Neutrophil (primary cell): Measurements from ENCODE around the gene ALKAL2.

ENCODE experiments used
- H3K27ac ChIP-seq: fragments of 200-600 bp; sonication (generic); 2 replicates; pipeline ENCODE4 v1.5.1; 2016; ENCODE audit warnings: mild to moderate bottlenecking, moderate library complexity
- H3K27me3 ChIP-seq: fragments of 200-600 bp; sonication (generic); 2 replicates; pipeline ENCODE4 v1.6.0; 2016; ENCODE audit warnings: mild to moderate bottlenecking
- H3K36me3 ChIP-seq: fragments of 200-600 bp; sonication (generic); 2 replicates; pipeline ENCODE4 v1.5.1; 2017
- H3K4me1 ChIP-seq, 2 experiments: fragments of 200-600 bp in 1 of 2; sonication (generic) in 1 of 2; 1 replicate in 1 of 2; 2 replicates in 1 of 2; pipeline versions ENCODE4 v1.5.1 to v1.6.1; 2013 to 2016; ENCODE audit warnings: low read depth in 1 of 2, low read length in 1 of 2, mild to moderate bottlenecking in 1 of 2, moderate library complexity in 1 of 2; ENCODE audit not compliant: control insufficient read depth in 1 of 2, insufficient read depth in 1 of 2
- H3K4me3 ChIP-seq, 2 experiments: fragments of 200-600 bp in 1 of 2; sonication (generic) in 1 of 2; 1 replicate in 1 of 2; 2 replicates in 1 of 2; pipeline ENCODE4 v1.5.1; 2013 to 2016; ENCODE audit warnings: low read depth in 1 of 2, low read length in 1 of 2, mild to moderate bottlenecking in 1 of 2, moderate library complexity in 1 of 2
- H3K9me3 ChIP-seq: fragments of 200-600 bp; sonication (generic); 2 replicates; pipeline ENCODE4 v1.5.1; 2016
- TF ChIP-seq, protein P1 (sequence below): fragments of 200-600 bp; sonication (generic); IDR thresholded peaks from 2 replicates; pipeline ENCODE4 v1.5.1; 2016; ENCODE audit warnings: antibody characterized with exemption

The ALKAL2 gene

DNA sequence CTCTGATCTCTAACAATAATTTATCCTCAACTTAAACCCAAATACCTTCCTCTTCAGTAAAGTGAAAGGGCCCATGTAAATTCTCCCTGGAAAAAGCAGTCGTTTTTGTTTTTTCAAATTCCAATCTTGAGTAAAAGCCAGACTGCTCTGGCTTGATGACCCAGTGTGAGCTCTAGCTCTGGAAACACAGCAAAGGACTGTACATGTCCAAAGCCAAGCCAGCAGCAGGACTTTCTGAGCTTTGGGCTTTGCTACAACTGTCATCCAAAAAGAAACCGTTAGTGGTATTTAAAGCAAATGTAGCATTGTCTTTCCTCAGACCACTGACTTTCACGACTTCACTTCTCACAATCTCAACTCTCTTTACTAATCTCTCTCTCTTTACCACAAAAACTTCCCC is 49.5 kb downstream of the ALKAL2 start:
- Histone ChIP-seq H3K9me3 (no peaks in the 10 kb centered on the region), H3K4me3 (no peak overlapping the region), H3K4me1 (no peaks in the 10 kb centered on the region), H3K27ac (no peak overlapping the region), H3K36me3 (no peaks in the 10 kb centered on the region), H3K27me3 (no peaks in the 10 kb centered on the region)
- TF ChIP-seq, protein P1, sequence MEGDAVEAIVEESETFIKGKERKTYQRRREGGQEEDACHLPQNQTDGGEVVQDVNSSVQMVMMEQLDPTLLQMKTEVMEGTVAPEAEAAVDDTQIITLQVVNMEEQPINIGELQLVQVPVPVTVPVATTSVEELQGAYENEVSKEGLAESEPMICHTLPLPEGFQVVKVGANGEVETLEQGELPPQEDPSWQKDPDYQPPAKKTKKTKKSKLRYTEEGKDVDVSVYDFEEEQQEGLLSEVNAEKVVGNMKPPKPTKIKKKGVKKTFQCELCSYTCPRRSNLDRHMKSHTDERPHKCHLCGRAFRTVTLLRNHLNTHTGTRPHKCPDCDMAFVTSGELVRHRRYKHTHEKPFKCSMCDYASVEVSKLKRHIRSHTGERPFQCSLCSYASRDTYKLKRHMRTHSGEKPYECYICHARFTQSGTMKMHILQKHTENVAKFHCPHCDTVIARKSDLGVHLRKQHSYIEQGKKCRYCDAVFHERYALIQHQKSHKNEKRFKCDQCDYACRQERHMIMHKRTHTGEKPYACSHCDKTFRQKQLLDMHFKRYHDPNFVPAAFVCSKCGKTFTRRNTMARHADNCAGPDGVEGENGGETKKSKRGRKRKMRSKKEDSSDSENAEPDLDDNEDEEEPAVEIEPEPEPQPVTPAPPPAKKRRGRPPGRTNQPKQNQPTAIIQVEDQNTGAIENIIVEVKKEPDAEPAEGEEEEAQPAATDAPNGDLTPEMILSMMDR = no peak

DNA sequence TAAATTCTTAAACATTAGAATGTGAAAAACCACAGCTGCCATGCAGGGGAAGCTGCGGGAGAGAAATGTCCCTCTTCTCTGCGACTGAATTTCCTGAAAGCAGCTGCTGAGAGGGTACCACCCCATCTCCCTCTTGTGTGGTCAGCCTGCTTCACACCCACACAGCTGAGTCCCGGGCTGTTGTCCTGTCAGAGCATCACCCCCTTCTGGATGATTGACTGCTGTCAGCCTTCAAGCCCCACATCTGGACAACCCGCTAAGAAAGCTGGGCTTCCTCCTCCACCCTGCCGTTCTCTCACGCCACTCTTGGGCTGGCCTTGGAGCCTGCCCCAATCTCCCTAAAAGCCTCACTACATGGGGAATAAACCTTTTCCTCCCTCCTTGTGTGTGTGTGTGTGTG is 50.0 kb downstream of the ALKAL2 start:
- no peaks in the 10 kb centered on the region for H3K4me1 ChIP-seq
- H3K27ac ChIP-seq = no peak overlapping the region
- no peak overlapping the region for H3K4me3 ChIP-seq
- H3K27me3 ChIP-seq = no peaks in the 10 kb centered on the region
- H3K9me3 ChIP-seq = no peaks in the 10 kb centered on the region
- TF ChIP-seq, protein P1 = no peak
- no peaks in the 10 kb centered on the region for H3K36me3 ChIP-seq

DNA sequence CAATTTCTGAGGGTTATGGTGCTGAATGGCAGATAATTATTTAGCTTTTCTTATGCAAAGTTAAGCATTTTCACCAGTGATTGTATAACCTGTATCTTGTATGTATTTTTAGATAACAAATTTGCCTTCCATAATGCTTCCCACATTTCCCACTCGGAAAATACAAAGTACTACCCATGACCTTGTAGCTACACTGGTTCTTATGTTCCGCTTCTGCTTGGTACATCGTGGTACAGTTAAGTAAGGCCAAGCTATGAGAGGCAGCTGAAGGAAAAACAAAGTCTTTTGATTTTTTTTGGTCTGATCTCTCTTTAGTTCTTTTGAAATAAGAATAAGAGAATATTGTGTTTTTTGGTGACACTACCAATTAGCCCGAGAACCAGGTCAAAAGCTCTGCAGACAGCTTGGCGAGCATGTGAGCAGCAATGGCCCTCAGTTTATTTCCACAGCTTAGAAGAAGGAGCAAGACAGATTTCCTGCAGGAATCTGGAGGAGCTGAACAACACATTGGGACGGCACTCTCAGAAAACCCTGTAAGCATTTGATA is 50.8 kb downstream of the ALKAL2 start:
- no peaks in the 10 kb centered on the region for H3K4me1 ChIP-seq
- H3K36me3 ChIP-seq = no peaks in the 10 kb centered on the region
- no peaks in the 10 kb centered on the region for H3K9me3 ChIP-seq
- H3K4me3 ChIP-seq = no peak overlapping the region
- H3K27ac ChIP-seq = no peak overlapping the region
- H3K27me3 ChIP-seq = no peaks in the 10 kb centered on the region
- TF ChIP-seq, protein P1 = no peak

DNA sequence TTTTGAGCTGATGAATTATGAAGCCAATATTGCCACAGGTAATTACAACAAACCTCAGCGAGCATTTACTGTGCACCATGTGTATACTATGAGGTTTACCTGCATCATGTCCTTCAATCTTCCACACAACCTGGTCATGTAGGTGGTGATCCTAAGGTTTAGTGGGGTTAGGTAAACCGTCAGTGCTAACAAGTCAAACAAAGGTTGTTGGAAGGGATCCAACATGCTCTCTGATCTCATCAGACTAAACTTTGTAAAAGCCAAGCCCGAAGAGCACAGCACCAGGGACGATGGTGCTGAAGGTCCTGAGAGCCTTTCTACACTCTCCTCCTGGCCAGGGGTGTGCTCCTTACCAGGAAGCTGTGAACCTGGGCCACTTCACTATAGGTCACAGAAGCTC is 53.5 kb downstream of the ALKAL2 start:
- TF ChIP-seq, protein P1 = no peak
- no peaks in the 10 kb centered on the region for H3K9me3 ChIP-seq
- no peak overlapping the region for H3K27ac ChIP-seq
- H3K4me3 ChIP-seq = no peak overlapping the region
- no peaks in the 10 kb centered on the region for H3K4me1 ChIP-seq
- H3K36me3 ChIP-seq = peaks cover 11% of the 10 kb centered on the region
- H3K27me3 ChIP-seq = no peaks in the 10 kb centered on the region

DNA sequence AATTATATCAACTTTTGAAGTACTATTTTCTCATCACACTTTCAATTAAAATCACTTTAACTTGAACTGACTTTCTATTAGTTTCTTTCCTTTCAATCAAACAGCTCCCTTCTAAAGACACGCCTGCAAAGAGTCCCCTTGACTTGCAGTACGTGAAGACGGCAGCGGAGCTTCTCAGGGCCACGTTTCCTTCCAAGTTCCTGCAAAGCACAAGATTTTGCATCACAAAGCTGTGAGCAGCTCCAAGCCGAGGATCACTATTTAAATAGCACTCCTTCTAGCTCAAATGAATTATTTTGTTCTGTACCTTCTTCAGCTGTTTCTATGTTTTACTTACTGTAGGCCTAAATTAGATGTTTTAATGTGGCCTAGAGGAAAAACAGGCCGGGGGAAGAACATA is 54.9 kb downstream of the ALKAL2 start:
- TF ChIP-seq, protein P1 = no peak
- H3K27ac ChIP-seq = no peak overlapping the region
- H3K4me3 ChIP-seq = no peak overlapping the region
- H3K9me3 ChIP-seq = no peaks in the 10 kb centered on the region
- H3K27me3 ChIP-seq = no peaks in the 10 kb centered on the region
- H3K36me3 ChIP-seq = peaks cover 16% of the 10 kb centered on the region
- no peaks in the 10 kb centered on the region for H3K4me1 ChIP-seq
